ENCODE results near the gene XKR8.

Gene XKR8, protein sequence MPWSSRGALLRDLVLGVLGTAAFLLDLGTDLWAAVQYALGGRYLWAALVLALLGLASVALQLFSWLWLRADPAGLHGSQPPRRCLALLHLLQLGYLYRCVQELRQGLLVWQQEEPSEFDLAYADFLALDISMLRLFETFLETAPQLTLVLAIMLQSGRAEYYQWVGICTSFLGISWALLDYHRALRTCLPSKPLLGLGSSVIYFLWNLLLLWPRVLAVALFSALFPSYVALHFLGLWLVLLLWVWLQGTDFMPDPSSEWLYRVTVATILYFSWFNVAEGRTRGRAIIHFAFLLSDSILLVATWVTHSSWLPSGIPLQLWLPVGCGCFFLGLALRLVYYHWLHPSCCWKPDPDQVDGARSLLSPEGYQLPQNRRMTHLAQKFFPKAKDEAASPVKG

DNA sequence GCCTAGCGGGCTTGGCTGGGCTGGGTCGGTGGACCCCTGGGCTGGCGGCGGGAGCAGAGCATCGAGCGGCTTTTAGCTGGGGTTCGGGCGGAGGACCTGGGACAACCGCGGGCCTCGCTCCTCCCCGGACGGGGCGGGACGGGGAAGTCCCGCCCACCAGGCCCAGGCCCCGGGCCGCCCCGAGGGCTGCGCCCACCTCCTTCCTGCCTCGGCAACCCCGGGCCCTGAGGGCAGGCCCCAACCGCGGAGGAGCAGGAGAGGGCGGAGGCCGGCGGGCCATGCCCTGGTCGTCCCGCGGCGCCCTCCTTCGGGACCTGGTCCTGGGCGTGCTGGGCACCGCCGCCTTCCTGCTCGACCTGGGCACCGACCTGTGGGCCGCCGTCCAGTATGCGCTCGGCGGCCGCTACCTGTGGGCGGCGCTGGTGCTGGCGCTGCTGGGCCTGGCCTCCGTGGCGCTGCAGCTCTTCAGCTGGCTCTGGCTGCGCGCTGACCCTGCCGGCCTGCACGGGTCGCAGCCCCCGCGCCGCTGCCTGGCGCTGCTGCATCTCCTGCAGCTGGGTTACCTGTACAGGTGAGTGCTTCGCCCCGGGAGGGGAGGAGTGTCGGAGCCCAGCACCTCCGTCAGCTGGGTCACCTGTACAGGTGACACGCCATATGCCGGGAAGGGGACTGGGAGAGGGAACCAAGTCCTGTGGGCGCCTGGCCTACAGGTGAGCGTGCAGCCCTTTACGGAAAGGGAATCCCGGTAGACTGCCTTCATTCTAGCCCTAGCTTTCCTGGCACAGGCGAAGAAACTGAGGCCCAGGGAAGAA is at the start of gene XKR8:
Gene XKR8, plus strand, starts transcription at position 182 of the 812 bp plus-strand sequence. Its CDS starts 97 bp downstream, at position 279.
- DNase-seq, result no peak

- no peak for DNase-seq
Measured at GRCh38 chr1:27912429-27912828, 47.3 kb upstream of the XKR8 start.

- no peak for DNase-seq
Measured at GRCh38 chr1:27915082-27915575, 44.6 kb upstream of the XKR8 start.

DNA sequence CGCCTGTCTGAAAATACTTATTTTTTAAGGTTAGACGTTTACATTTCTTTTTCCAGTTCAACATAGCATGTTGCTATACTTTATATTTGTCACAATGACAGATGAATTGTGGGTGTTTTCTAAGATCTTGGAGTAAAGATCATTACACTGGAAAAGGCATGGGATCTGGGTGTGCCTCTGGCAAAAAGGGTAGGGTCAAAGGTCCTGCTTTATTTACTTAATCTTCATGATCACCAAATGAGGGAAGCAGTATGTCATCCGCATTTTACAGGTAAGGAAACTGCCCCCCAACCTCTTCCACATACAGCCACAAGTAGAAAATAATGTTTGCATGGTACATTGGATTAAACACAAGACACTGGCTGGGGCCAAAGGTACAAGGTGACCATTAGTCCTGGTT is 37.5 kb upstream of the XKR8 start:
- no peak for DNase-seq

GRCh38 chr1:27928216-27928954 is 31.4 kb upstream of the XKR8 start:
- DNase-seq, result no peak

- no peak for DNase-seq
Measured at GRCh38 chr1:27931184-27931583, 28.6 kb upstream of the XKR8 start.

- DNase-seq, result no peak
Measured at GRCh38 chr1:27931759-27932158, 28.0 kb upstream of the XKR8 start.

GRCh38 chr1:27934818-27935549 is 24.8 kb upstream of the XKR8 start, which contains the start of gene SMPDL3B:
Gene SMPDL3B (plus strand): TSS chr1:27935000. CDS start chr1:27935184, 184 bp downstream.
- peak; percentile 72 for DNase-seq

DNA sequence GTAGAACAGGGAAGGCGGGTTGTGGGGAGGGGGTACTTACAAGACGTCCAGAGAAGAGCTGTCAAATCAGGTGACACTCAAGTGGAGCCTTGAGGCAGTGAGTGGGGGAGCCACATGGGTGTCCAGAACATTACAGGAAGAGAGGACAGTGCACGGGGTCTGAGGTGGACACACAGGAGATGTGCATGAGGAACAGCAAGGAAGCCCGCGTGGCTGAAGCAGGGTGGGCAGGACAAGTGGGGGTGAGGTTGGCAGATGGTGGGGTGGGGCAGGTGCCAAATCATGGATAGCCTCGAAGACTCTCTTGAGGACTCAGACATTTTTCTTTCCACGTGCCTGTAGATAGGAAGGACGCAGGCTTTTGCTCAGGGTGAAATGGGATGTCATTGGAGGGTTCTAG is 24.1 kb upstream of the XKR8 start:
- DNase-seq, result no peak

- no peak for DNase-seq
Measured at GRCh38 chr1:27936370-27936769, 23.4 kb upstream of the XKR8 start.

DNA sequence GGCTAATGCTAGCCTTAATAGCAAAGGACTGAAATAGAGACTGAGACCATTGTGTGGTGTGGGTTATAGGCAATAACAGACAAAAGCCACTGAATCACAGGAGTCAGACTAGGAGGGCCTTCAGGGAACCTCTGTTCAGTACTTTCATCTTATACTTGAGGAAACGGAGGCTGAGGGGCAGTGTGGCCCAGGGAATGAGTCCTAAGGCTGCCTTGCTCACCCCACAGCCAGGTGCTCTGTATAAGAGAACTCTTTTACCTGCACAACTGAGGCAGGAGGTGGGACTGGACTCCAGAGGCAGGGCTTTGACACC is 22.3 kb upstream of the XKR8 start:
- no peak for DNase-seq

DNA sequence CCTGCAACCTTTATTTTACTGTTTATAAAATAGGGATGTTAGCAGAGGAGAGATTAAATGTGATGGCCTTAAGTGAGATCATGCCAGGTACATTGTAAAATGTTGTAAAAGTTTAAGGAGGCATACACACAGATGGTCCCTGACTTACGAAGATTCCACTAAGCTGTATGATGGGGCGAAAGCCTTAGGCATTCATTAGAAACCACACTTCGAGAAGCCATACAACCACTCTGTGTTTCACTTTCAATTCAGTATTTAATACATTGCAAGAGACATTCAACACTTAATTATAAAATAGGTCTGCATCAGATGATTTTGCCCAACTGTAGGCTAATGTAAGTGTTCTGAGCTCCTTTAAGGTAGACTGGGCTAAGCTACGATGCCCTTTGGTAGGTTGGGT is 21.3 kb upstream of the XKR8 start:
- DNase-seq, result no peak

GRCh38 chr1:27940297-27940696 is 19.5 kb upstream of the XKR8 start:
- no peak for DNase-seq

DNA sequence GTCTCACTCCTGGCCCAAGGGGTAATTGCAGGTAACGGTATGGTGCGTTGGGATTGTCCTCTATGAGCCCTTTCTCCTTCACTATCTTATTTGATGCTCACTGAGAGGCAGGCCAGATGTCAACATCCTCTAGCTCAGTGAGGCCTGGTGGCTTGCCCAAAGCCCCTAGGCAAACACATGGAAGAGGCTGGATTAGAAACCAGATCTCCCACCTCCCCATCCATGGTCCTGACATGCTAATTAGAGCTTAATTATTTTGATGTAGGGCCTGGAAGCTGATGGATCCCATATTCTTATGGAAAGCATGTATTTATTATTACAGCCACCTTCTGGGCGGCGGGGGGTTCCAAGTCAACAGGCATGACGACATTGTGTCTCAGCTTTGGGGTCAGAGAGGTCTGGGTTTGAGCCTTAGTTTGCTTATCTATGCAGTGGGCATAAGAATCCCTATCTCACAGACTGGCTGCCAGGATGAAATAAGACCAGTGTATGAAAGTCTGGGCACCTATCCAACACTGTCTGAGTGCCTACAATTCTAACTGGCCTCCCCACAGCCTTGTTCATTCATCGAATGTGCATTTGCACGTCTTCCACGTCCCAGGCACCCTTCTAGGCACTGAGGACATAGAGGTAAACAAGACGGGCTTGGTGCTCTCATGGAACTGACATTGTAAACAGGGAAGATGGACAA is 18.8 kb upstream of the XKR8 start:
- DNase-seq, result no peak

DNA sequence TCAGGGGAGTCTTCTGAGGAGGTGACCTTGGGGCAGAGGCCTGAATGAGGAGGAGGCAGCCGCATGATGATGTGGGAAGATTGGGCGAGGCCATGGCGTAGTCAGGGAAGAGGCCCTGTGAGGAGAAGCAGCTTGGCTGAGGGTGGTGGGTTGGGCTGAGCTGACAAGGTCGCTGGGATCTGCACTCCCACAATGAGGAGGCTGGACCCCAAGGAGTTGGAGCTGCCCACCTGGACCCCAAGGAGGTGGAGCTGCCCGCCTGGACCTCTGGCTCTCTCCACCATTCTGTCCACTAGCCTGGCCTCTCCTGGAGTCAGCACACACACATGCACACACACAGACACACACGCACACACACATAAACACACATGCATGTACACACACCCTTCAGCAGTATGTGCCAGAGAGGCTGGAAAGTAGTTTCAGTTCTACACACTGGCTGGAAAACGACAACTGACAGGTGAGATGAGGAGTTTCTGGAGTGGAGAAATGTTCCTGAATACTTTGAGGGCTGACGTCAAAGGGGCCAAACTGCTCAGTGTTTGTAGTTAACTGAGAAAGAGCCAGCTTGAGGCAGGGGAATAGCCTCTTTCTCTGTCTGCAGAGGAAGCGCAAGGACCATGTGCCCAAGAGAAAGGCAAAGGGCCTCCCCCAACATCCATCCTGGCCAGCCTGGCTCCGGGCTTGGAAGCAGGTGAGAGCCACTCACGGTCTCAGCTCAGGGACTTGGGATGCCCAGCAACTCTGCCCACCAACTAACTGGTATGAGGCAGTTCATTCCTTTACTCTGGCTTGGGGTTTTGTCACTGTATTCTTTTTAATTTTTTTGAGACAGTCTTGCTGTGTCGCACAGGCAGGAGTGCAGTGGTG is 17.9 kb upstream of the XKR8 start:
- no peak for DNase-seq

DNA sequence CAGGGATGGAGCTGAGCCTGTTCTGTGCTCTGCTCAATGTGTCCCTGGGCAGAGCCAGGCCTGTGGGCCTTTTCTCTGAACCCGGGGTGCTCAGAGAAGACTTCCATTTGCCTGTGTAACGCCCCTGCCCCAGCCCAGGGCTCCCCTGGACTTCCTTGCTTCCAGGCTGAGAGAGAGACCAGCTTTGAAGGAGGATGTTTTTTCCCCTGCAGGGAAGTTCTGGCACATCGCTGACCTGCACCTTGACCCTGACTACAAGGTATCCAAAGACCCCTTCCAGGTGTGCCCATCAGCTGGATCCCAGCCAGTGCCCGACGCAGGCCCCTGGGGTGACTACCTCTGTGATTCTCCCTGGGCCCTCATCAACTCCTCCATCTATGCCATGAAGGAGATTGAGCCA is 14.8 kb upstream of the XKR8 start:
- DNase-seq, result no peak

- DNase-seq, result no peak
Measured at GRCh38 chr1:27949027-27949426, 10.7 kb upstream of the XKR8 start.

GRCh38 chr1:27951396-27951795 is 8.4 kb upstream of the XKR8 start:
- no peak for DNase-seq

DNA sequence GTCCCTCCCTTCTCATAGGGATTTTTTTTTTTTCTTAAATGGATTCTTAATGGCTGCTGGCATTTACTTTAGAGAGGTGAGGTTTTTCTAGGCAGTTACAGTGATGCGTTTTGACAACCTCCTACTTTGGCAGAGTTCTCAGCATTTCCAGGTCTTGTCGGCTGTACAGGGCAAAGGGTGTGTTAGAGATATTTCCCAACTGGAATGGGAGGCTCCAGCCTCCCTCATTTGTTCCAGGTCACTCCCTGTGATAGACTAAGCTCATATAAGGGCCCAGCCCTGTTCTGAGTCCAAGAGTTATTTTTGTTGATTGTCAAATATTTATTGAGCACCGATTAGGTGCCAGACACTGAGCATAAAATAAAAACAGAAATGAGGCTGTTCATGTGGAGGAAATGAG is 7.6 kb upstream of the XKR8 start:
- no peak for DNase-seq

GRCh38 chr1:27954186-27954585 is 5.6 kb upstream of the XKR8 start:
- DNase-seq, result no peak

DNA sequence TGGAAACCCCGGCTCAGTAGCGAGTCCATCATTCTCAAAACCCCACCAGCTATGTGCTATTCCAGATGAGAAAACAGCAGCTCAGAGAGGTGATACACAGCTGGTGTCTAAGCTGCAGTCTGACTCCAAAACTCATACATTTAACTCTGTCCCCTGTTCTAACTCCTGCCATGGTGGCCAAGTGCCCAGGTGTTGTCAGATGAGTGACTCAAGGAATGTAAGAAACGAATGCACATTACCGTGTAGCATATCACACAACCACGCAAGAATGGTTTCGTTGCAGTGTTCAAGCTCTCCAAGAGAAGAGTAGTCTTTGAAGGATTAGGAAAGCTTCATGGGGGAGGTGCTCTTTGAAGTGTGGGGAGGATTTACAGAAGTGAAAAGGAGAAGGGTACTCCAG is 4.7 kb upstream of the XKR8 start:
- no peak for DNase-seq

Data from NCI-H2107 (cell line).